Neutrophil (primary cell): ENCODE results near the gene CDC14A.

Experiments used
- H3K27ac ChIP-seq: fragments of 200-600 bp; sonication (generic); 2 replicates; pipeline ENCODE4 v1.5.1; 2016; ENCODE audit warnings: mild to moderate bottlenecking, moderate library complexity
- H3K27me3 ChIP-seq: fragments of 200-600 bp; sonication (generic); 2 replicates; pipeline ENCODE4 v1.6.0; 2016; ENCODE audit warnings: mild to moderate bottlenecking
- H3K36me3 ChIP-seq: fragments of 200-600 bp; sonication (generic); 2 replicates; pipeline ENCODE4 v1.5.1; 2017
- H3K4me1 ChIP-seq, 2 experiments: fragments of 200-600 bp in 1 of 2; sonication (generic) in 1 of 2; 1 replicate in 1 of 2; 2 replicates in 1 of 2; pipeline versions ENCODE4 v1.5.1 to v1.6.1; 2013 to 2016; ENCODE audit warnings: low read depth in 1 of 2, low read length in 1 of 2, mild to moderate bottlenecking in 1 of 2, moderate library complexity in 1 of 2; ENCODE audit not compliant: control insufficient read depth in 1 of 2, insufficient read depth in 1 of 2
- H3K4me3 ChIP-seq, 2 experiments: fragments of 200-600 bp in 1 of 2; sonication (generic) in 1 of 2; 1 replicate in 1 of 2; 2 replicates in 1 of 2; pipeline ENCODE4 v1.5.1; 2013 to 2016; ENCODE audit warnings: low read depth in 1 of 2, low read length in 1 of 2, mild to moderate bottlenecking in 1 of 2, moderate library complexity in 1 of 2
- H3K9me3 ChIP-seq: fragments of 200-600 bp; sonication (generic); 2 replicates; pipeline ENCODE4 v1.5.1; 2016
- TF ChIP-seq, protein P1 (sequence below): fragments of 200-600 bp; sonication (generic); IDR thresholded peaks from 2 replicates; pipeline ENCODE4 v1.5.1; 2016; ENCODE audit warnings: antibody characterized with exemption

CDC14A gene

DNA sequence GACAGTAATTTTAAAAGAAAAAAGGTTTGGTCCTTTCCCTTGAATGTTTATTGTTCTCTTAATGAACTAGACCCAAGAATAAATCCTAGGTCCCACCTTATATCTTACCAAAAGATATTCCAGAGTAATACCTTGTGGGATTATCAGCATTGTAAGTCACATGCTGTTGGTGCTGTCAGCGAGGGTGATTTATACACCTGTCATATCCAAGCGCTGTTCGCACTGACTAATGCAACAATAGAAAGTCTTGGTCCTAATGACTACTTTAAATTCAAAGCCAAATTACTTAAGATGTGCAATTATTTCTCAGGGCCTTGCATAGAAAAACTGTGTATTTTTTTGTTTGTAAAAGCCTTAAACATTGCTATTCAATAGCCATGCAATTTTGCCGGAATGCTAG is 192.5 kb downstream of the CDC14A start:
- Histone ChIP-seq H3K9me3 (no peaks in the 10 kb centered on the region), H3K36me3 (no peaks in the 10 kb centered on the region), H3K4me1 (peaks cover 4 to 5% of the 10 kb centered on the region in 2 experiments), H3K4me3 (no peak overlapping the region), H3K27ac (no peak overlapping the region), H3K27me3 (peaks cover 37% of the 10 kb centered on the region)
- TF ChIP-seq, protein P1, sequence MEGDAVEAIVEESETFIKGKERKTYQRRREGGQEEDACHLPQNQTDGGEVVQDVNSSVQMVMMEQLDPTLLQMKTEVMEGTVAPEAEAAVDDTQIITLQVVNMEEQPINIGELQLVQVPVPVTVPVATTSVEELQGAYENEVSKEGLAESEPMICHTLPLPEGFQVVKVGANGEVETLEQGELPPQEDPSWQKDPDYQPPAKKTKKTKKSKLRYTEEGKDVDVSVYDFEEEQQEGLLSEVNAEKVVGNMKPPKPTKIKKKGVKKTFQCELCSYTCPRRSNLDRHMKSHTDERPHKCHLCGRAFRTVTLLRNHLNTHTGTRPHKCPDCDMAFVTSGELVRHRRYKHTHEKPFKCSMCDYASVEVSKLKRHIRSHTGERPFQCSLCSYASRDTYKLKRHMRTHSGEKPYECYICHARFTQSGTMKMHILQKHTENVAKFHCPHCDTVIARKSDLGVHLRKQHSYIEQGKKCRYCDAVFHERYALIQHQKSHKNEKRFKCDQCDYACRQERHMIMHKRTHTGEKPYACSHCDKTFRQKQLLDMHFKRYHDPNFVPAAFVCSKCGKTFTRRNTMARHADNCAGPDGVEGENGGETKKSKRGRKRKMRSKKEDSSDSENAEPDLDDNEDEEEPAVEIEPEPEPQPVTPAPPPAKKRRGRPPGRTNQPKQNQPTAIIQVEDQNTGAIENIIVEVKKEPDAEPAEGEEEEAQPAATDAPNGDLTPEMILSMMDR: no peak

DNA sequence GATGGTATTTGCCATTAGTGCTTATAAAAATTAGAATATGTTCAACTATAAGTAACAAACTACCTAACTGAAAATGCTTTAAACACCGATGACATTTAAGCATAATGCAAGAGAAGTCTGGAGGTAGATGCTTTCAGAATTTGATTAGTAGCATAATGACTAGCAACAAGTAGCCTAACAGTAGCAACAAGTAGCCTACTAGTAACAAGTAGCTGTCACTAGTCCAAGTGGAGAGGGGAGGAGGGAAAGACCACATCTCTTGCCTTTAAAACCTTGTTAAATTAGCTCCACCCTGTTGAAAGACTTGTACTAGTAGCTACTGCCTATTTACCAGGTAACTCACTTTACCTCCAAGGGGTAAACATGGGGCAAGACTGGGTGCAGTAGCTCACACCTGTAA is 193.5 kb downstream of the CDC14A start:
- Histone ChIP-seq H3K4me1 (no peaks in the 10 kb centered on the region), H3K27ac (no peak overlapping the region)
- TF ChIP-seq, protein P1: no peak

DNA sequence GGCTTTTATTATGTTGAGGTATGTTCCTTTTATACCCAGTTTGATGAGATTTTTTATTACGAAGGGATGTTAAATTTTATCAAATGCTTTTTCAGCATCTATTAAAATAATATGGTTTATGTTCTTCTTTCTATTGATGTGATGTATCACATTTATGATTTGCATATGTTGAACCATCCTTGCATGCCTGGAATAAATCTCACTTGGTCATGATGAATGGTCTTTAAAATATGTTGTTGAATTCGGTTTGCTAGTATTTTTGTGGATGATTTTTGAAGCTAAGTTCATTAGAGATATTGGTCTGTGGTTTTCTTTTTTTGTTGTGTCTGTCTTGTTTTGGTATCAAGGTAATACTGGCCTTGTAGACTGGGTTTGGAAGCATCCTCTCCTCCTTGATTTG is 199.7 kb downstream of the CDC14A start:
- Histone ChIP-seq H3K27ac (no peak overlapping the region), H3K4me1 (no peaks in the 10 kb centered on the region), H3K36me3 (no peaks in the 10 kb centered on the region), H3K4me3 (no peak overlapping the region), H3K9me3 (peaks cover 8% of the 10 kb centered on the region), H3K27me3 (no peaks in the 10 kb centered on the region)
- TF ChIP-seq, protein P1: no peak

More for the DNA sequence above, 193.5 kb downstream of the CDC14A start:
- no peaks in the 10 kb centered on the region for H3K9me3 ChIP-seq
- H3K36me3 ChIP-seq: no peaks in the 10 kb centered on the region
- peaks cover 26% of the 10 kb centered on the region for H3K27me3 ChIP-seq
- no peak overlapping the region for H3K4me3 ChIP-seq

DNA sequence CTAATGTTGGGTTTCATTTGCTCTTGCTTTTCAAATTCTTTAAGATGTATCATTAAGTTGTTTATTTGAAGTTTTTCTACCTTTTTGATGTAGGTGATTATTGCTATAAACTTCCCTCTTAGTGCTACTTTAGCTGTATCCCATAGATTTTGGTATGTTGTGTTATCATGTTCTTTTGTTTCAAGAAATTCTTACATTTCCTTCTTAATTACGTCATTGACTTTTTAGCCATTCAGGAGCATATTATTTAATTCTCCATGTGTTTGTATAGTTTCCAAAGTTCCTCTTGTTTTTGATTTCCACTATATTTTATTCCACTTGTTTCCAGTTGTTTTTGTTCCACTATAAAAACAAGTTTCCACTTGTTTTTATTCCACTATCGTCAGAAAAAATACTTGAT is 200.6 kb downstream of the CDC14A start:
- Histone ChIP-seq H3K9me3 (peaks cover 8% of the 10 kb centered on the region), H3K4me3 (no peak overlapping the region), H3K27me3 (no peaks in the 10 kb centered on the region), H3K27ac (no peak overlapping the region), H3K36me3 (no peaks in the 10 kb centered on the region), H3K4me1 (no peaks in the 10 kb centered on the region)
- TF ChIP-seq, protein P1: no peak

DNA sequence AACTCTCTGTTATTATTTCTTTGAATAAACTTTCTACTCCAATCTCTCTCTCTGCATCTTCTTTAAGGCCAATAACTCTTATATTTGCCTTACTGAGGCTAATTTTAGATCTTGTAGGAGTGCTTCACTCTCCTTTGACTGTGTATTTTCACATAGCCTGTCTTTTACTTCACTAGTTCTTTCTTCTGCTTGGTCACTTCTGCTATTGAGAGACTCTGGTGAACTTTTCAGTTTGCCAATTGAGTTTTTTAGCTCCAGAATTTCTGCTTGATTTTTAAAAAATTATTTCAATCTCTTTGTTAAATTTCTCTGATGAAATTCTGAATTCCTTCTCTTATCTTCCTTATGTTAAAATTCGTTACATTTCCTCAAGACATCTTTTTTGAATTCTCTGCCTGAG is 203.9 kb downstream of the CDC14A start:
- H3K27me3 ChIP-seq: no peaks in the 10 kb centered on the region
- H3K4me3 ChIP-seq: no peak overlapping the region
- no peaks in the 10 kb centered on the region for H3K36me3 ChIP-seq
- peaks cover 8% of the 10 kb centered on the region for H3K9me3 ChIP-seq
- no peaks in the 10 kb centered on the region for H3K4me1 ChIP-seq
- TF ChIP-seq, protein P1: no peak
- no peak overlapping the region for H3K27ac ChIP-seq
